HuH-7 (cell line): Measurements from ENCODE around the gene AQR.
"Not testable (repeated sequence)": the region's sequence is repeated elsewhere in the genome, so short reads cannot be mapped to it uniquely, and the experiment has no call there.

Experiments
- DNase-seq: peaks from one replicate; pipeline ENCODE4 v3.0.0; 2011; ENCODE audit warnings: low spot score

Gene AQR

GRCh38 chr15:34812369-34812768 is 157.2 kb downstream of the AQR start:
- no peak for DNase-seq

- no peak for DNase-seq
These were observed 159.0 kb downstream of the AQR start for GRCh38 chr15:34810443-34811129.

GRCh38 chr15:34809186-34809585 is 160.4 kb downstream of the AQR start:
- no peak for DNase-seq

GRCh38 chr15:34808016-34808415 is 161.5 kb downstream of the AQR start:
- no peak for DNase-seq

- not testable (repeated sequence) for DNase-seq
These were observed 162.3 kb downstream of the AQR start for GRCh38 chr15:34807241-34807640.

DNA sequence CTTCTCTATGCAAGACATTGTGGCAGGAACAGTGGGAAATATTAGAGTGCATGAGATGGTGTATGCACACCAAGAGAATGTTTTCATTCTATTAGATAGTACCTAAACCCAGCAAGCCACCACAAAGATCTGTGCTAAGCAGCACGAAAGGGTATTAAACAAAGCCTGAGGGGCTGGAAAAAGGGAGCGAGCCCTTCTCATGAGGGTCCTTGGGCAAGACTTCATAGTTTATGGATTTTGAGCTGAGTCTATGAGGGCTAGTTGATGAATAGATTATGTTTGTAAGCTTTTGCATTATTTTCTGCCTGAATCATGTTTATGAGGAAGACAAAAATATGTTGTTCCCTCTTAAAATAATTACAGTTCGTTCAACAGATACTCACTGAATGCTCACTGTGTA is 164.8 kb downstream of the AQR start:
- DNase-seq, result no peak

DNA sequence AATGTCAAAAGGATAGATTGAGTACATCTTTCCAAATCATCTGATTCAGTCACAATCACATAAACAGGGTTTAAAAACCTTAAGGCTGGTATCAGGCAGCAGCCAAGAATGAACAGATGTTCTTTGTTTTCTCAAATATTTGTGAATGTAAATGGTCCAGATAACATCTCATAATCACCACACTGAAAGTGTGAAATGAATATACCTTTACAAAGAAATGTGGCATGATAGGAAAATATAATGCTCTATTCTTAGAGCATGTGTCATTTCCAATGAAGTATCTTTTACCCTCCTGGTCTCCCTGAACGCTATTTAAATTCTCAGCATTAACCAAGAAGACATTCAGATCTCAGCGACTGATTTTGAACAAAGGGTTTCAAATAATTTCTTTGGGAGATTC is 165.4 kb downstream of the AQR start:
- no peak for DNase-seq

DNA sequence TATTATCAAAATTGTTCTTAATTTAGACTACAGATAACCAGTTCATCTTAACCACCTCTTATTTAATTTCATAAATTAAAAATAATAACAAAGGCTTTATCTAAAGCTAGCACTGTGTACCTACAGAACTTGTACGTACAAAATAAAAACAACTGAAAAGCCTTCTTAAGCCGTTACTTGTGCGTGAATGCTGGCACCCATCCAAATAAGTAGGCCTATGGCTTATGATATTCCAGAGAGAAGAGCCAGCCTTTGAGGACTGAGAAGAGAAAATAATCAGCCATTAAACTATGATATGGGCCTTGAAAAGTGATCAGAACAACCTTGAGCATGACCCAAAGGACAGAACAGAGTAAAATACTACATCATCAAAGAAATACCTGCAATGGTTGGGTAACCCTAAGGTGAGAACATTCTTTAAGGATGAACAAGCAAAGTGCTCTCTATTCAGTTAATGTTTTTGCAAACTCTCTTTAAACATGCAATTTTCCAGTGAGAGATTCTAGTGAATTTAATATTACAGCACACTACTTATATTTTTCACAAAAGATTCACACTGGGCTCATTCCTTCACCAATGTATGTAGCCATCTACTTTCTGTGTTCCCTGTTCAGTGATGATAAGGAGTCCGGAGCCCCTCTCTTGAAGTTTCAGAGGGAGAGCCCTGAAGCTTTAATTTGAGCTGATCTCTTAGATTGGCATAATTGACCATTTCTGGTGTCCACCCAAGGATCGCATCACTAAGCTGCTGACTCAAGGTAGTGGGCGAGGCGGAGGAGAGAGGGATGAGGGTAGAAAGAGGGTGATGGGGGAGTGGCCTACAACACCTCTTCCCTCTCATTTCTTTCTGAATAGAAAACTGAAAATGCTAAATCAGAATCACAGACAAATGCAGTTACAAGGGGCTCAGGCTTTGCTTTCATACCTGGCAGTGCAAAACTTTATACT is 166.5 kb downstream of the AQR start:
- DNase-seq, result no peak

- DNase-seq, result no peak
These were observed 167.2 kb downstream of the AQR start for GRCh38 chr15:34802371-34802770.
